SJCRH30 (cell line): ENCODE data around the gene SLC8A3. TPM values are rescaled to one million over a fixed set of nuclear protein-coding genes. Genes with fewer than 3 reads are reported as not detected.

Experiments
- DNase-seq, 2 experiments: peaks; one replicate each; pipeline ENCODE4 v3.0.0-alpha.2; 2015 to 2020
- H3K27ac ChIP-seq: fragments of 250-450 bp; sonication (Bioruptor Pico); 2 replicates; pipeline ENCODE4 v1.5.1; 2020; ENCODE audit warnings: mild to moderate bottlenecking, moderate library complexity
- H3K27me3 ChIP-seq: fragments of 250-450 bp; sonication (Bioruptor Pico); 2 replicates; pipeline ENCODE4 v1.5.1; 2020; ENCODE audit warnings: mild to moderate bottlenecking, moderate library complexity
- H3K36me3 ChIP-seq: fragments of 250-450 bp; sonication (Bioruptor Pico); 2 replicates; pipeline ENCODE4 v1.5.1; 2020; ENCODE audit warnings: mild to moderate bottlenecking, moderate library complexity
- H3K4me1 ChIP-seq: fragments of 250-450 bp; sonication (Bioruptor Pico); 2 replicates; pipeline ENCODE4 v1.5.1; 2020; ENCODE audit warnings: mild to moderate bottlenecking, moderate library complexity
- H3K4me3 ChIP-seq: fragments of 250-450 bp; sonication (Bioruptor Pico); 2 replicates; pipeline ENCODE4 v1.5.1; 2020; ENCODE audit warnings: mild to moderate bottlenecking, moderate library complexity
- H3K9me3 ChIP-seq: fragments of 250-450 bp; sonication (Bioruptor Pico); replicated peaks from 2 replicates; pipeline ENCODE4 v1.5.1; 2020; ENCODE audit warnings: mild to moderate bottlenecking, moderate library complexity
- total RNA-seq: library from RNA; depleted of rRNA; stranded (reverse); fragments of >200 nt; shearing (Covaris generic); gene quantifications from 2 replicates; pipeline ENCODE4 v1.2.3, GENCODE V29; 2014

The SLC8A3 gene
- total RNA-seq, 1 experiment from 2014 or later = 17.2 TPM

- no peak overlapping the region for H3K4me3 ChIP-seq
- no peak for DNase-seq
- no peaks in the 10 kb centered on the region for H3K9me3 ChIP-seq
- H3K4me1 ChIP-seq = peaks cover 12% of the 10 kb centered on the region
- no peak overlapping the region for H3K27ac ChIP-seq
- H3K36me3 ChIP-seq = no peaks in the 10 kb centered on the region; the same call in 1 of the 2 replicates
- H3K27me3 ChIP-seq = no peaks in the 10 kb centered on the region
Observed at GRCh38 chr14:70021548-70022220, 167.1 kb downstream of the SLC8A3 start.

GRCh38 chr14:70020352-70021170 lies 168.2 kb downstream of the SLC8A3 start:
- H3K9me3 ChIP-seq = no peaks in the 10 kb centered on the region
- H3K27ac ChIP-seq = no peak overlapping the region
- H3K36me3 ChIP-seq = no peaks in the 10 kb centered on the region; the same call in 1 of the 2 replicates
- H3K4me3 ChIP-seq = no peak overlapping the region
- peaks cover 12% of the 10 kb centered on the region for H3K4me1 ChIP-seq
- DNase-seq = no peak
- H3K27me3 ChIP-seq = no peaks in the 10 kb centered on the region

GRCh38 chr14:70019695-70020094 lies 169.1 kb downstream of the SLC8A3 start:
- Histone ChIP-seq H3K36me3 (no peaks in the 10 kb centered on the region; the same call in 1 of the 2 replicates), H3K27me3 (no peaks in the 10 kb centered on the region), H3K4me1 (peaks cover 18% of the 10 kb centered on the region), H3K4me3 (no peak overlapping the region), H3K9me3 (no peaks in the 10 kb centered on the region), H3K27ac (no peak overlapping the region)
- no peak for DNase-seq

GRCh38 chr14:70018713-70019211 lies 170.0 kb downstream of the SLC8A3 start:
- no peak for DNase-seq
- no peaks in the 10 kb centered on the region for H3K9me3 ChIP-seq
- H3K4me1 ChIP-seq = peaks cover 24% of the 10 kb centered on the region
- H3K27ac ChIP-seq = no peak overlapping the region
- no peaks in the 10 kb centered on the region; the same call in 1 of the 2 replicates for H3K36me3 ChIP-seq
- no peak overlapping the region for H3K4me3 ChIP-seq
- no peaks in the 10 kb centered on the region for H3K27me3 ChIP-seq

GRCh38 chr14:70018230-70018629 lies 170.5 kb downstream of the SLC8A3 start:
- Histone ChIP-seq H3K9me3 (no peaks in the 10 kb centered on the region), H3K36me3 (no peaks in the 10 kb centered on the region; the same call in 1 of the 2 replicates), H3K27me3 (no peaks in the 10 kb centered on the region), H3K4me3 (no peak overlapping the region), H3K4me1 (peaks cover 24% of the 10 kb centered on the region), H3K27ac (no peak overlapping the region)
- no peak for DNase-seq

- Histone ChIP-seq H3K4me1 (peaks cover 17% of the 10 kb centered on the region), H3K27ac (peak overlapping the region; percentile 33)
- peak; percentile 89 to 95 for DNase-seq
Observed at GRCh38 chr14:70014406-70015095, 174.2 kb downstream of the SLC8A3 start.

GRCh38 chr14:70013271-70013873 lies 175.4 kb downstream of the SLC8A3 start:
- peaks cover 18% of the 10 kb centered on the region for H3K4me1 ChIP-seq
- H3K9me3 ChIP-seq = no peaks in the 10 kb centered on the region
- H3K36me3 ChIP-seq = no peaks in the 10 kb centered on the region
- no peak overlapping the region for H3K4me3 ChIP-seq
- peak; percentile 33 to 68 for DNase-seq
- no peaks in the 10 kb centered on the region for H3K27me3 ChIP-seq
- H3K27ac ChIP-seq = no peak overlapping the region

More at GRCh38 chr14:70014406-70015095, 174.2 kb downstream of the SLC8A3 start:
- H3K27me3 ChIP-seq = no peaks in the 10 kb centered on the region
- H3K36me3 ChIP-seq = no peaks in the 10 kb centered on the region
- no peak overlapping the region for H3K4me3 ChIP-seq
- no peaks in the 10 kb centered on the region for H3K9me3 ChIP-seq

- H3K4me3 ChIP-seq = no peak overlapping the region
Observed at GRCh38 chr14:70011708-70012107, 177.0 kb downstream of the SLC8A3 start.

GRCh38 chr14:70011098-70011497 lies 177.7 kb downstream of the SLC8A3 start:
- Histone ChIP-seq H3K36me3 (no peaks in the 10 kb centered on the region), H3K4me3 (no peak overlapping the region), H3K27ac (no peak overlapping the region), H3K9me3 (no peaks in the 10 kb centered on the region), H3K4me1 (peaks cover 21% of the 10 kb centered on the region), H3K27me3 (no peaks in the 10 kb centered on the region)
- DNase-seq = no peak

More at GRCh38 chr14:70011708-70012107, 177.0 kb downstream of the SLC8A3 start:
- Histone ChIP-seq H3K36me3 (no peaks in the 10 kb centered on the region), H3K9me3 (no peaks in the 10 kb centered on the region), H3K27me3 (no peaks in the 10 kb centered on the region), H3K27ac (no peak overlapping the region), H3K4me1 (peaks cover 18% of the 10 kb centered on the region)
- DNase-seq = no peak

GRCh38 chr14:70009961-70010360 lies 178.8 kb downstream of the SLC8A3 start:
- Histone ChIP-seq H3K4me3 (no peak overlapping the region), H3K36me3 (no peaks in the 10 kb centered on the region), H3K4me1 (peaks cover 27% of the 10 kb centered on the region), H3K27me3 (no peaks in the 10 kb centered on the region), H3K27ac (no peak overlapping the region), H3K9me3 (no peaks in the 10 kb centered on the region)
- DNase-seq = no peak

- Histone ChIP-seq H3K4me1 (peaks cover 32% of the 10 kb centered on the region), H3K27ac (no peak overlapping the region), H3K36me3 (no peaks in the 10 kb centered on the region), H3K27me3 (no peaks in the 10 kb centered on the region), H3K9me3 (no peaks in the 10 kb centered on the region), H3K4me3 (no peak overlapping the region)
- no peak for DNase-seq
Observed at GRCh38 chr14:70008284-70009262, 180.2 kb downstream of the SLC8A3 start.

- no peaks in the 10 kb centered on the region for H3K36me3 ChIP-seq
- DNase-seq = no peak
- H3K27ac ChIP-seq = no peak overlapping the region
- no peaks in the 10 kb centered on the region for H3K9me3 ChIP-seq
- H3K27me3 ChIP-seq = no peaks in the 10 kb centered on the region
- peaks cover 38% of the 10 kb centered on the region for H3K4me1 ChIP-seq
- no peak overlapping the region for H3K4me3 ChIP-seq
Observed at GRCh38 chr14:70006699-70007098, 182.1 kb downstream of the SLC8A3 start.

- peak overlapping the region; percentile 95 for H3K27ac ChIP-seq
- H3K9me3 ChIP-seq = no peaks in the 10 kb centered on the region
- no peaks in the 10 kb centered on the region for H3K36me3 ChIP-seq
- no peak overlapping the region for H3K4me3 ChIP-seq
- H3K4me1 ChIP-seq = peaks cover 40% of the 10 kb centered on the region
- peak; percentile 90 to 96 for DNase-seq
- no peaks in the 10 kb centered on the region for H3K27me3 ChIP-seq
Observed at GRCh38 chr14:70005281-70005805, 183.4 kb downstream of the SLC8A3 start.
